G401 (cell line): ENCODE data around the gene AQP12B. TPM values are rescaled to one million over a fixed set of nuclear protein-coding genes. Genes with fewer than 3 reads are reported as not detected.
"Not testable (repeated sequence)": the region's sequence is repeated elsewhere in the genome, so short reads cannot be mapped to it uniquely, and the experiment has no call there.

Experiments used
- DNase-seq: peaks from one replicate; pipeline ENCODE4 v3.0.0-alpha.2; 2015; ENCODE audit warnings: low spot score
- in situ Hi-C: cut with HindIII; loops from 2 replicates; pipeline ENCODE4 v1.10.0; 2016; ENCODE audit warnings: low sequenced_read_pairs, mixed read lengths
- total RNA-seq: library from RNA; depleted of rRNA; stranded (reverse); fragments of >200 nt; shearing (Covaris generic); gene quantifications from 2 replicates; pipeline ENCODE4 v1.2.3, GENCODE V29; 2014; rRNA removed

The AQP12B gene, protein sequence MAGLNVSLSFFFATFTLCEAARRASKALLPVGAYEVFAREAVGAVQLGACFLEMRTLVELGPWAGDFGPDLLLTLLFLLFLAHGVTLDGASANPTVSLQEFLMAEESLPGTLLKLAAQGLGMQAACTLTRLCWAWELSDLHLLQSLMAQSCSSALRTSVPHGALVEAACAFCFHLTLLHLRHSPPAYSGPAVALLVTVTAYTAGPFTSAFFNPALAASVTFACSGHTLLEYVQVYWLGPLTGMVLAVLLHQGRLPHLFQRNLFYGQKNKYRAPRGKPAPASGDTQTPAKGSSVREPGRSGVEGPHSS
- total RNA-seq: not detected in 2 replicates

GRCh38 chr2:240682431-240683224 lies at the start of gene AQP12B:
Gene AQP12B, minus strand, starts transcription at chr2:240682885. Its CDS starts 48 bp downstream, at chr2:240682837.
- DNase-seq, in situ Hi-C loops: not testable (repeated sequence)

- DNase-seq: no peak
- in situ Hi-C loops: no loop called here
Measured at GRCh38 chr2:240732184-240732583, 49.5 kb upstream of the AQP12B start.

- DNase-seq: peak; percentile 30
- in situ Hi-C loops: no loop called here
Measured at GRCh38 chr2:240731178-240731545, 48.5 kb upstream of the AQP12B start.

GRCh38 chr2:240730501-240731177 lies 48.0 kb upstream of the AQP12B start:
- in situ Hi-C loops: no loop called here
- DNase-seq: peak; percentile 37

DNA sequence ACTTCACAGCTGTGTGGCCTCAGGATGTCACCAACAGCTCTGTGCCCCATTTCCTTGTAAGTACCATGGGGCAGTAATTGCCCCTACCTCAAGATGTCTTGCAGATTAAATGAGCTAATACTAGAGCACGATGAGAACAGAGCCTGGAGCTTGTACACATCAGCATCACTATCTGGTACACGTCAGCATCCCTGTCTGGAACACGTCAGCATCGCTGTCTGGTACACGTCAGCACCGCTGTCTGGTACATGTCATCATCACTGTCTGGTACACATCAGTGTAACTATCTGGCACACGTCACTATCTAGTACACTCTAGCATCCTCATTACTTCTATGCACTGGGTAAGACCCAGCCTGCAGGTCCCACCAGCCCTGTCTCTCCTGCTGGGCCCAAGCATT lies 46.1 kb upstream of the AQP12B start:
- DNase-seq: no peak
- in situ Hi-C loops: no loop called here

- no peak for DNase-seq
- in situ Hi-C loops: no loop called here
Measured at GRCh38 chr2:240728361-240728760, 45.7 kb upstream of the AQP12B start.

DNA sequence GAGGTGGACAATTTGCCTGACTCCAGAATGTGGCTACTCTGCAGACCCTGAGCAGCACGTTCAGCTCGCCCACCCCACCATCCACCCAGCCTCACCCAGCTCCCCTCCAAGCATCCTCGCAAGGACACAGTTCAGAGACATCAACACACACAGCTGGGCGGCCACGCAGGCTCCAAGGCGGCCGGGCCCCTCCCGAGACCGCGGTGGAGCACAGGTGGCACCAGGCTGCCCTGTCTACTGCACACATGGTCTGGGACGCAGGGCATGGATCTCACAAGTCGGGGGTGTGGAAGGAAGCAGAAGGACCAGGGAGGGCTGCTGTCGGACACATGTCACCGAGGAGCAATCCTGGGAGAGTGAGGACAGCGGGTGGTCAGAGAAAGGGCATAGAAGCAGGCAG lies 45.2 kb upstream of the AQP12B start:
- in situ Hi-C loops: no loop called here
- DNase-seq: no peak

- in situ Hi-C loops: no loop called here
Measured at GRCh38 chr2:240727439-240727838, 44.8 kb upstream of the AQP12B start.

GRCh38 chr2:240726876-240727275 lies 44.2 kb upstream of the AQP12B start:
- DNase-seq: no peak
- in situ Hi-C loops: no loop called here

More at GRCh38 chr2:240727439-240727838, 44.8 kb upstream of the AQP12B start:
- no peak for DNase-seq

DNA sequence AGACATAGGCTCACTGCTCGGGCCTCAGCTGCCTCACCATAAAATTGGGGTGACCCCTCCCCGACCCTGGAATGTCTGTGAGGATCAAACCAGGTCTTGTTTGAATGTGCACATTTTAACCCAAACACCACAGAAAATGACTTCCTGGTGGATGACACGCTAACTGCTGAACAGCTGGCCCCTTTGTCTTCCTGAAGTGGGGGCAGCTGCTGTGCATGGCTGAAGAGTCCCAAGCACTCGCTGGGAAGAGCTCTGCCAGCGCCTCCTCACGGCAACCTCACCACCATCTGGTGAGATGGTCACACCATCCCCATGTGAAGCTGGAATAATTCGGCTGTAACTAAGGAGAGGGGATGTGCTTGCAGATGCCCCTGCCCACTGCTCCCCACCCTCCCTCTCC lies 43.0 kb upstream of the AQP12B start:
- no peak for DNase-seq
- in situ Hi-C loops: no loop called here

DNA sequence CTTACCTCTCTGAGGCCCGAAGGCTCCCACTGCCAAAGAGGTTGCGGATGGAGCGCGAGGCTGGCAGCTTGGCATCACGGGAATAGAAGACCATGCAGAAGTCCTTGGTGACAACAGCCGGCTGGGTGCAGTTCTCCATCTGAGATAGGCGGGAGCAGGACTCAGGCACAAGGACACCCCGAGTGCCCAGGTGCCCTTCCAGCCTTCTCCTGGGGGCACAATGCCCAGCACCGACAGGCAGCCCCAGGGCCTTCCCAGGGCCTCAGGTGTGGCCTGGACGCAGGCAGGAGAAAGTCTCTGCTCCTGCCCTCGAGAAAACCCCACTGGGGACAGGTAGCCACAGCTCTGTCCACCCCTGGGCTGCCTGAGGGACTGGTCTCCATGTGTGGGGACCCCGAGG lies 42.6 kb upstream of the AQP12B start:
- in situ Hi-C loops: no loop called here
- DNase-seq: no peak

DNA sequence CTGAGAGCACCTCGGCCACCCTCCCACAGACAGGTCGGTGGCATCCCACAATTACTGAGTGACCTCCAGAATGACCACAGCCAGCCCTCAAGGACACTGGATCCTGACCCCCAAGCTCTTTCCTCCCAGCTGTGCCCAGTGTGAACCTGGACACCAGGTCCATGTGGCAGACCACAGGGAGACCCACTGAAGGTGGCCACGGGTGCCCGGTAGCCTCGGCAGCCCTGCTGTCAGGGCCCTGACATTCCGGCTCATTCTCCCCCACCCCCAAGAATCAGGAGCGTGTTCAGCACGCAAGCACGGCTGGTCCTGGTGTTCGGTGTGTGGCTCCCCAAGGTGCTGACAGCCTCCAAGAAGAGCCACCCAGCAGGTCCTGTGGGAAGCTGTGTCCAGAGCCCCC lies 41.7 kb upstream of the AQP12B start:
- no peak for DNase-seq
- in situ Hi-C loops: no loop called here

DNA sequence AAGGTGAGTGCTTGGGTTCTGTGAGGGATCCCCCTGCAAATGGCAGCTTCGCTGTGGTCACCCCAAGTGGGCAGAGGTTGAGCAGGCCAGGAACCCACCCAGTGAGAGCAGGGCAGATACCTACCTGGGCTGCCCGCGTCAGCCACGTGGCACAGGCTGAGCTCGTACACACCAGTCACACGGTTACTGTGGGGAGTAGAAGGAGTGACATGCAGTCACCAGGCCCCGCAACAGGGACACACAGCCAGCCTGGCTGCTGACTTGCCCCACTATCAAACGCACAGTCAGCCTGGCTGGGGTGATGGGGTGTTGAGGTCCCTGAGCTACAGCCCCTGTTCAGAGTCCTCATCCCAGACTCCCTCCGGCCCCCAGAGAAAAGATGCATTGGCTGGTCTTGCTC lies 41.2 kb upstream of the AQP12B start:
- no peak for DNase-seq
- in situ Hi-C loops: no loop called here

DNA sequence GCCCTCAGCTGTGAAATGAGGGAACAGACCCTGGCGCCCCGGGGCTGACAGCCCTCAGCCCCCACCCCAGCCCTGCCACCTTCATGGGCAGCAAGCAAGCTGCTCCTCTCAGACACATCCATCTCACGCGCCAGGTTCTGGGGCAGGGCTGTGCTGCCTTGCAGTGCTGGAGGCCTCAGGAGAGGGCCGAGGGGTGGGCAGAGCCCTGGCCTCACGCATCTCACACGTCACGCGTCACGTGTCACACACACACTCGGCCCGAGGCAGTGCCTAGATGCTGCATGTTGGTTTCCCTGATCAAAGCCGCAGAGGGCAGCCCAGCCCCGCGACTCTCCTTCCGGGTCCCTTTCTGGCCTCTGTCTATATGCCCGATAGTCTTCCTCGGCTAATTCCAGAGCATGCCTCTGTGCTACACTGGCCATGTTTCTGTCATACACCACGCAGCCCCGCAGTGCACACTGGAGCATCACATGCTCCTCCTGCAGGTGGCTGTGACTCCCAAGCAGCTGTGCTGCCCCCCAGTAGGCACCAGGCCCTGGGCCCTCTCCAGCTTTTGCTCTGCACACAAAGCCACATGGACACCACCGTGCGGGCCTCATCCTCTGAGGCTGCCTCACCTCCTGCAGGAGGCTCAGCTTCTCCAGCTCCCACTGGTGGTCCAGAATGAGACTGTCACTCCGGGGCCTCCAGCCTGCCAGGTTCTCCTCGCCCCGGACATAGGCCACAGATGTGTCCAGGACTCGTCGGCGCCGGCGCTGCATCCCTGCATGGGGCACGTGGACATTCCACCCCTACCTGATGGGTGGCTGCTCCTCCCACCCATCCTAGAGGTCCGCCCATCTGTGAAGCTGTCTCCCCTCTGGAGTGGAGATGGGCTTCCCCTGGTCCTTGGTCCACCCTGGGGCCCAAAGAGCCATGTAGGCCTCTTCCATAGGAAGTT lies 40.4 kb upstream of the AQP12B start:
- in situ Hi-C loops: no loop called here
- DNase-seq: no peak

DNA sequence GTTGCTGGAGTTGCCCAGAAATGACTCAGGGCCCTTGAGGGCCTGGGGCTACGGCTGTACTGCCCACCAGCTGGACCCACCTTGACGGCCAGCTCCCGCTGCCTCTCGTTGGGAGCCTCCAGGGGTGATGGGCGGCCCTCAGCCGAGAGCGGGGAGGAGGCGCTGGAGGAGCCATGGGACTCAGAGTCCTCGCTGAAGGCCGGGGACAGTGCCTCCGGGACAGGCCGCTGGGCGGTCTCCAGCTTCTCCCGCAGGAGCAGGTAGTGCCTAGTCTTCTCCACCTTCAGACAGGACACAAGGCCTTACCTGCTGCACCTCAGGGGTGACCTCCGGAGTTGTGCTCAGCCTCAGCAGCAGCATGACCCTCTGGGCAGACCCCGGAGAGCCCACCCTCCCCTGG lies 39.7 kb upstream of the AQP12B start:
- in situ Hi-C loops: no loop called here
- DNase-seq: no peak

GRCh38 chr2:240721596-240722180 lies 39.0 kb upstream of the AQP12B start:
- no peak for DNase-seq
- in situ Hi-C loops: no loop called here

DNA sequence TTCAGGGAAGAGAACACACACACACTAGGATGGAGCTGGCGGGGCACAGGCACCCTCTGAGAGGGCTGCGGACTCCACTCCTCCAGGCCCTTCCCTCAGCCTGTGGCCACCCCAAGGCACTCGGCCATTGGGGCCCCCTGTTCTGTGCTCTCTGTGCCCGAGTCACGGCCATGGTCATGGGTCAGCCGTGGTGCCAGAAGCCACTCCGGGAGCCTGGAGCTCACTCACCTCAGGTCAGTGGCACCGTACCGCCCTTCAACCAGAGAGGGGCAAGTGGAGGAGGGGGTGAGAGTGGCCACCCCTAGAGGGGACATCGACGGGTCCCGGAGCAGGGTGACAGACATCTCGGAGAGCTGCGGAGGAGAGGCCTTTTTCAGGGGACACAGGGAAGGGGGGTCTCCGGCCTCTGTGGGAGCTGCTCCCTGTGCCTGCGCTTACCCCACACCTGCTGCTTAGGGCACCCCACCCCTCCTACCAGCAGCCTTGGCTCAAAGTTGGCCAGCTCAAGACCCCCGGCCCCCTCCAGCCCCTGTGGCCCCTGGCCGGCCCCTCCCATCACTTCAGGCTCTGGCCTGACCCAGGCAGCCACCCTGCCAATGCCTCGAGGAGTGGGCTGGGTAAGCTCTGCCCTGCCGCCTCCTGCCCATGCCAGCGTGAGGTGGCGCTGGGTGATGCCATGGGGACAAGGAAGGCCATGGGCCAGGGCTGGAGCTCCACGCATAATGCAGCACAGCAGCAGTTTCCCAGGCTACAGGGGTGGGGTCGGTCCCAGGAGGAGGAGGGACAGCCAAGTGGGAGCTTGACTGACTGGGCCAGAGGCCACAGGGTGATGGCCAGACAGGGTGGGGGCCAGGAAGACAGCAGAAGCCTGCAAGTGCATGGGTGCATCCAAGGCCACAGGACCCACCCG lies 38.3 kb upstream of the AQP12B start:
- no peak for DNase-seq
- in situ Hi-C loops: no loop called here
